Colonic mucosa (tissue), 4 donors: ENCODE measurements around the gene DNAH5. TPM values are rescaled to one million over a fixed set of nuclear protein-coding genes. Genes with fewer than 3 reads are reported as not detected.

Source experiments
- DNase-seq: peaks from one replicate; pipeline ENCODE4 v3.0.0-alpha.2; 2020
- H3K27ac ChIP-seq: fragments of 200-600 bp; one replicate; pipeline ENCODE4 v1.8.0; 2021
- H3K27me3 ChIP-seq: fragments of 200-600 bp; one replicate; pipeline ENCODE4 v1.8.0; 2021
- H3K36me3 ChIP-seq: fragments of 200-600 bp; one replicate; pipeline ENCODE4 v1.8.0; 2021
- H3K4me1 ChIP-seq: fragments of 200-600 bp; one replicate; pipeline ENCODE4 v1.8.0; 2021; ENCODE audit warnings: mild to moderate bottlenecking
- H3K4me3 ChIP-seq: fragments of 200-600 bp; one replicate; pipeline ENCODE4 v1.8.0; 2021
- H3K9ac ChIP-seq, 2 donors: one replicate each; pipeline ENCODE4 v1.7.0; 2013; ENCODE audit warnings: control low read depth in 2 of 2, low read depth in 2 of 2, low read length in 2 of 2
- H3K9me3 ChIP-seq: fragments of 200-600 bp; one replicate; pipeline ENCODE4 v1.8.0; 2021
- intact Hi-C: fragments of 100-400 bp; cut with DNase I; formaldehyde crosslinking; loops from one replicate; pipeline ENCODE4 v1.14.1; 2022
- total RNA-seq, 2 donors: library from RNA; stranded (reverse); fragmentation: NEBNext Ultra II Directional in 1 of 2; extraction: Animal tissue kit (Norgen Biotek cat#: 25700) in 1 of 2; gene quantifications; one replicate each; pipeline ENCODE4 v1.2.1, GENCODE V29; 2021
- TF ChIP-seq, protein P1 (sequence below): fragments of 200-600 bp; IDR thresholded peaks from one replicate; pipeline ENCODE4 v1.8.0; 2022; ENCODE audit warnings: antibody characterized with exemption, mild to moderate bottlenecking
- donor health status: healthy.
- donor health status: DM: no; HTN: no; CAD: no.
- donor health status: DM: no; HTN: no; CAD: no.

DNAH5 gene
- total RNA-seq, 2 donors from 2014 or later = 0.05 to 0.11 TPM

GRCh38 chr5:13739479-13739878 lies 205.0 kb downstream of the DNAH5 start:
- intact Hi-C loops = no loop called here
- Histone ChIP-seq H3K36me3 (no peaks in the 10 kb centered on the region), H3K27ac (no peak overlapping the region), H3K9ac (no peak overlapping the region), H3K4me1 (no peaks in the 10 kb centered on the region), H3K4me3 (no peak overlapping the region), H3K27me3 (no peaks in the 10 kb centered on the region), H3K9me3 (no peaks in the 10 kb centered on the region)
- TF ChIP-seq, protein P1, sequence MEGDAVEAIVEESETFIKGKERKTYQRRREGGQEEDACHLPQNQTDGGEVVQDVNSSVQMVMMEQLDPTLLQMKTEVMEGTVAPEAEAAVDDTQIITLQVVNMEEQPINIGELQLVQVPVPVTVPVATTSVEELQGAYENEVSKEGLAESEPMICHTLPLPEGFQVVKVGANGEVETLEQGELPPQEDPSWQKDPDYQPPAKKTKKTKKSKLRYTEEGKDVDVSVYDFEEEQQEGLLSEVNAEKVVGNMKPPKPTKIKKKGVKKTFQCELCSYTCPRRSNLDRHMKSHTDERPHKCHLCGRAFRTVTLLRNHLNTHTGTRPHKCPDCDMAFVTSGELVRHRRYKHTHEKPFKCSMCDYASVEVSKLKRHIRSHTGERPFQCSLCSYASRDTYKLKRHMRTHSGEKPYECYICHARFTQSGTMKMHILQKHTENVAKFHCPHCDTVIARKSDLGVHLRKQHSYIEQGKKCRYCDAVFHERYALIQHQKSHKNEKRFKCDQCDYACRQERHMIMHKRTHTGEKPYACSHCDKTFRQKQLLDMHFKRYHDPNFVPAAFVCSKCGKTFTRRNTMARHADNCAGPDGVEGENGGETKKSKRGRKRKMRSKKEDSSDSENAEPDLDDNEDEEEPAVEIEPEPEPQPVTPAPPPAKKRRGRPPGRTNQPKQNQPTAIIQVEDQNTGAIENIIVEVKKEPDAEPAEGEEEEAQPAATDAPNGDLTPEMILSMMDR = no peak
- DNase-seq = no peak

DNA sequence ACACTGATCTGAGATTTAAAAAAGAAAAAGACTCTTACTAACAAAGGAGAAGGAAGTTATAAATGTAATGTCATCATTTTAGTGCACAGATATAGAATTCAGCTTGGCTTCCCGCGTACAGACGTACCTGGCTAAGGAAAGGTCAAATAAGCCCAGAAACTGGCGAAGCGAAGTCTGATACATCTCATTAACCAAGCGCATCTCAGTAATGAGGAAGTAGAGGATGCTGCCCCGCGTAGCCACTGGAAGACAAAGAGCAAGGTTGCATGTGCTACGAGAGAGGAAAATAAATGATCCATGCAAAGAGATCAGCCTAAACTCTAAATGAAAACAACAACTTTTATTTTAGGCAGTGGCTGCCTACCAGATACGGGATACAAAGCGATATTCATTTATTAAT lies 208.8 kb downstream of the DNAH5 start:
- Histone ChIP-seq H3K36me3 (no peaks in the 10 kb centered on the region), H3K9ac (no peak overlapping the region), H3K27ac (no peak overlapping the region), H3K4me3 (no peak overlapping the region), H3K9me3 (no peaks in the 10 kb centered on the region), H3K27me3 (no peaks in the 10 kb centered on the region), H3K4me1 (no peaks in the 10 kb centered on the region)
- intact Hi-C loops = no loop called here
- TF ChIP-seq, protein P1 = no peak
- DNase-seq = no peak

DNA sequence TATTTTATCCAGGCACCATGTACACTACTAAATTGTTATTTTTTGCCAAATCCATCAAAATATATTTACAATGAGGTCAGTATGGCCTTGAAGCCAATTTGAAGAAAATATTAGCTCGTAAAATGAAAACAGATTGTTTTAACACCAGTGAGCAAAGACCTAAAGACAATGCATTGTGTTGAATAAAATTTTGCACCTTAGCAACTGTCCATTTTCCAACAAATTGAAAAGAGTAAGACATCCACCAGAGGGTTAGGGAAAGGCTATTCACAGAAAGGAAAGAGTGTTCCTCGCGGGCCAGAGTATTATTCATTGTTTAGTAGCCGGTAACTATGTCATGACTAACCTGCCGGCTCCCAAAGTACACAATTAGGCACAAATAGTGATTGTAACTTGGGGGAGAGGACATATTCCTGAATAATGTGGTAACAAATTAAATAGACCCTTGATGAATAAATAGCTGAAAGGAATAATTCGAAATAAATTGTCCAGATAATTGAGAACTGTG lies 213.3 kb downstream of the DNAH5 start:
- no peaks in the 10 kb centered on the region for H3K27me3 ChIP-seq
- no peak overlapping the region for H3K27ac ChIP-seq
- TF ChIP-seq, protein P1 = no peak
- DNase-seq = no peak
- no peak overlapping the region for H3K4me3 ChIP-seq
- intact Hi-C loops = no loop called here
- H3K9me3 ChIP-seq = no peaks in the 10 kb centered on the region
- H3K9ac ChIP-seq = no peak overlapping the region
- no peaks in the 10 kb centered on the region for H3K4me1 ChIP-seq
- no peaks in the 10 kb centered on the region for H3K36me3 ChIP-seq

- no peak for DNase-seq
- Histone ChIP-seq H3K9me3 (no peaks in the 10 kb centered on the region), H3K27me3 (no peaks in the 10 kb centered on the region), H3K4me3 (no peak overlapping the region), H3K9ac (no peak overlapping the region), H3K27ac (no peak overlapping the region), H3K4me1 (no peaks in the 10 kb centered on the region), H3K36me3 (no peaks in the 10 kb centered on the region)
- TF ChIP-seq, protein P1 = no peak
- intact Hi-C loops = no loop called here
Measured at GRCh38 chr5:13708906-13709305, 235.6 kb downstream of the DNAH5 start.

DNA sequence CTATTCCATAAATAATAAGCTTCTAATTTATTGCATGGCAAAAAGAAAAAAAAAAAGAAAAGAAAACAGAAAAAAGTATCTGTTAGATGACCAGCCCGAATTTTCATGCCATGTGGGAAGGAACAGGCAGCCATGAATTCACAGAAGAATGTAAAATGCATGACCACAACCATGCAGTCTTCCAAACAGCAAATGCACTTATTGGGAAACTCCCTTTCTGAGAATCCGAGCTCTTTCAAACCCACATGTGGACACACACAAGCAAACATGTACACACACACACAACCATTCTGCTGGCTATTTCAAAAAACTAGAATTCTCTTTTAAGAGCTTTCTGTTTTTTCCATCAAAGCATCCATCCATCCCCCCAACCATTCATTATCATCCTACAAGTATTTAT lies 236.1 kb downstream of the DNAH5 start:
- Histone ChIP-seq H3K36me3 (no peaks in the 10 kb centered on the region), H3K4me3 (no peak overlapping the region), H3K27me3 (no peaks in the 10 kb centered on the region), H3K27ac (no peak overlapping the region), H3K9me3 (no peaks in the 10 kb centered on the region), H3K4me1 (no peaks in the 10 kb centered on the region), H3K9ac (no peak overlapping the region)
- intact Hi-C loops = no loop called here
- no peak for DNase-seq
- TF ChIP-seq, protein P1 = no peak
